NOMO-1 treated with dmso at 0.1 percent for 144 hours (cell line): Measurements from ENCODE around the gene PTPRZ1.

ENCODE experiments used
- DNase-seq: peaks from one replicate; lab custom pipeline; 2025; ENCODE audit not compliant: unreplicated experiment; lab: John Stamatoyannopoulos, UW

Gene PTPRZ1

DNA sequence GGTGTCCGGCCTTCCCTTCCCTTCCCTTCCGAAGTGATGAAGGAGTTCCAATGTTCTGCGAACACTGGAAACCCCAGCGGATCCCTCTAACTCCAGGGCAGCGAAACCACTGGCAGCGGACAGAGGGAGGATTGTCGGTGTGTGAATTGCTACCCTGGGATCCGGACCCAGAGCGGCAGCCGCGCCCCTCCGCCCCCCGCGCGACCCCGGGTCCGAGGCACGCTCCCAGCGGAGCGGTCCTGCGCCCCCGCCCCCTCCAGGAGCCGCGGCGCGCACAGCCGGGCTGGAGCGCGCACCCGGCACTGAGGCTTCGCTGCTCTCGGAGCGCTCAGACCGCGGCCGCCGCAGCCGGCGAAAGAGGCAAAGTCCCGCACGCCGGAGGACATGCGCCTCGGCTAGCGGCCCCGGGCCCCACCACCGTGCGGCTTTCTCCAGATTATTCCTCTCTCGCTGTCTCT lies at the start of gene PTPRZ1:
Gene PTPRZ1 (plus strand): TSS at position 331 of the 458 bp plus-strand sequence. CDS start 339 bp downstream, outside the sequence.
- DNase-seq = no peak

DNA sequence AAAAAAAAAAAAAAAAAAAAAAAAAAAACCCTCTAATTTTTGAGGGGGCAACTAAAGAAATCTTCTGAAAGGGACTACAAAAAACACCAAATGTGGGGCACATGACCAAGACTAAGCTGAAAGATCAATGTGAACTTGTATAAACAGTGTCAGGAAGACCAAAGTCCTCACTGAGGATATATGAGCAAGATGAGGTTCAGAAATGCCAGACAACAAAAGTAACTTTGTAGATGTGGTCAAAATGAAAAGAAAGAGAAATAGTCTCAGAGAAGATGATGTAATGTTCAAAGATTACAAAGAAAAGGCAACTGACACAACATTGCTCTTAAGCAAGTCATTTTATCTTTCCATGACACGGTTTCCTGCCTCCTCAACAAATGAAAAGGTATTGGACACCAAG lies 48.7 kb upstream of the PTPRZ1 start:
- no peak for DNase-seq

DNA sequence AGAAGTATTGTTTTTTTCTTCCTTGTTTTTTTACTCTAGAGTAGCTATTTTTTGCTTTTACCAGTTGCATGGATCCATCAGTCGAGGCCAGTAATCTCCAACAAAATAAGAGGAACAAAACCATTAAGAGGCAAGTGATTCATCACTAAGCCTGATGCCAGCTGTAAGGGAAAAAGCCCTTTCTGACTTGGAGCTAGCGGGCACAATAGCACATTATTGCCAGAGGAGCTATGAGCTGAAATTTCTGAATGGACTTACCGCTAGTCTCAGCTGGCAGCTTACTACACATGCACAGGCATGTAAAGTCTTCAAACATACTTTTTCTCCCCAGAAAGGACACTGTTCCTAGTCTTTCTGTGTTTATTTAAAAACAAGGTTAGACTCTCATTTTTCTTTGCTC lies 41.6 kb upstream of the PTPRZ1 start:
- DNase-seq = no peak

DNA sequence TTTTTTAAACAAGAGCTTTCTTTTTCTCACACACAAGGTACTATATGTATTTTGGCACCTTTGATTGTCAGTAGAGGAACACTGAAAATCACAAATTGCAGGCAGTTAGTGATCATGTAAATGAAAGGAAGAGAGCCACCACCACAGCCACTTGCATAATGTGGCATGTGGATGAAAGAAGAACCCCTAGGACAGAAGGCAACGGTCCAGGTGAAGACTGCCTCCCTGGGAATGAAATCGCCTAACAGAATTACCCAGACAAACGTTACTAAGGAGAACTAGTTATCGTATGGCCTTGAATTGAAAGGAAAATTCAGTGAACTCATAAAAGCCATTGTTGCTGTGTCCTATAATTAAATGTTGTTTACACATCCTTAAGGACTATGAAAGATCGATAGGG lies 41.2 kb upstream of the PTPRZ1 start:
- no peak for DNase-seq

DNA sequence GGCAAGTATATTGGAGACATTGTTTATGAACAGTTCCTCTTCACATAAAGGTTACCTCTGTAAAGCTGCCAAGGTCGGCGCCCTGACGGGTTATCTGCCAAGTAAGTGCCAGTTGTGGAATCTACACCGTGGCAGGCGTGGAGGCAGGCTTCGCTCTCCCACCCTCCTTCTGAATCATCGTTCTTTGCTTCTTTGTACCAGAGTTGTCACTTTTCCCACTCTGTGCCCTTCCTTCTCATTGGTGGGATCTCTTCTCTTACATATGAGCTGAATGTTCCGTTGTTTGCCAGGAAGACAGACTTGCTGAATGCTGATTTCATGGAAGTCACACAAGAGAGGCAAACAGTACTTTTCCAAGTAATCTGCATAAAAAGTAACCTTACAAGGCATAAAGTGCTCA lies 40.6 kb upstream of the PTPRZ1 start:
- DNase-seq = no peak

DNA sequence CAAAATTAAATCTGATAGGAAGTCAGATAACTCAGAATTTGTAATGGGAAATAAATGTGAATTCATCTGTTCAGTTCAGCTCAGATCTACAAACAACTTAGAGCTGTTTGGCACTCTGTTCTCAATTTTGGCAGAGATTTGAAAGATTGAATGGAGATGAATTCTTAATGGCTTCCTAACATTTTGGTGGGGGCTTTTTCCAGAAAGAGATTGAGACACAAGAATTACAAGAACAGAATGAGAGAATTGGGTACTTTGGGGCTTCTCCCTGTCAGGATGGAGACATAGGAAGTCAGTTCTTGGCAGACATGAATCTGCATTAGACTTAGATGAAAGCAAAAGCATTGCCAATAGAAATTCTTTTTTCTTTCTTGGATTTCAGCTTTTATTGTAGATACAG lies 39.0 kb upstream of the PTPRZ1 start:
- DNase-seq = no peak

DNA sequence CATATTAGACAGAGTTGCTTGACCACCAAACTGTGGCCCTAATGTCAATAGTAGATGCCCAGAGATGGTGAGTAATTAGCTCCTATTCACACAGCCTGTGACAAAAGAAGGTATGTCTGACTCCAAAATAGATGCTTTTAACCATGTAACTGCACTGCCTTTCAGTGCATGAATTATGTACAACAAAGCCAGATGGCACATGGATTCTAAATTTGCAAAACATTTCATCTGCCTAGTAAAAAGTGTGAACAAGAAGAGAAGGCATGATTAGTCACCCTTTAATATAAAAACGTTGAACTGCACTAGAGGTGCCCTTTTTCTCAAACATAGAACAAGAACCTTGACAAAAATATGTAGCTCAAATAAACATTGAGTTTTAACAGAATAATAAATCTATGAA lies 35.5 kb upstream of the PTPRZ1 start:
- no peak for DNase-seq

DNA sequence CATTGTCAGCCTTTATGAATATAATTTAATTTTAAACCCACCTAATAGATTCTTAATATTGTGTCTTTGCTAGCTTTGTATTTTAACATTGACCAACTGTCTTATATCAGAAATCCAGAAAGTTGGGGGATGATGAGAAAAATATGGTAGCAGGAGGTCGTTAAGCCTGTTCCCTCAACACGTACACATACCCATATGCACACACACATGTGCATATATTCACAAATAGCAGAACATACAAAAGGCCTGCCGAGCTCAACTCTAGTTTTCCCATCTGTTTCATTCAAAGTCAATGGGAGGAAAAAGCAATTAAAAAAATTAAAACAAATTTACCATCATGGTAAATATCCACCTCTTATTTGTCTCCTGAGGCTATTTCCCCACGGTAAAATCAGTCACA lies 25.9 kb upstream of the PTPRZ1 start:
- DNase-seq = no peak

DNA sequence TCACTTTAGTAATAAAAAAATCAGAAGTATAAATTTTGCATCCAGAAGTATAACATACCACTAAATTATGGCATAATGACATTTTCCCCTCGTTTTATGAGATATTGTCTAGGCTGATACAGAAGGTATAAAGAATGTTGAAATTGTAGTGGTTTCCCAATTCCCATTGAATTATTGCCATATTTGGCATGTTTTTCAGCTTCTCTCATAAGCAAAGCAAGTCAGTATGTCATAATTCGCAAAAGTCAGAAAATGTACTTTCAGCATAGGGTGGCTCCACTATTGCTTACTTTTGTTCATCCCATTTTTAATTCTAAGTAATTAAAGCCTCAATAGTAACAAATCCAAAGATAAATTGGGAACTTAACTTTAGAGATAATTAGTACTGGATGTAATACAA lies 19.7 kb upstream of the PTPRZ1 start:
- no peak for DNase-seq

DNA sequence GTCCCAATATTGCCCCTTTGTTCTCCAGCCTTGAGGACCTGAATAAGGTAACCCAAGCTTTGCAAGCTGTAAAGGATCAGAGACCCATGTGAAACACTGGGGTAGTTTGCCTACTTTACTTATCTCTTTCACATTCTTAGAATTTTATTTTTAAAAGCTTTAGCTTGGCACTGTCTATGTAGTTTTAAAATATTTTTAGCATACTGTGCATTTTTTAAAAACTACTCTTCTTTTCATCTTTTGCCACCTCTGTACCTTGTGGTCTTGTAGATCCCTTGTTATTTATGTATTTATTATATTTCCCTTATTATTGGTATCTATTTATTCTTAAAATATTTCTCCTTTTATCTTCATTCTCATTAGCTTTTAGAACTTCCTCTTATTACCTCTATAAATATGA lies 12.0 kb upstream of the PTPRZ1 start:
- no peak for DNase-seq

DNA sequence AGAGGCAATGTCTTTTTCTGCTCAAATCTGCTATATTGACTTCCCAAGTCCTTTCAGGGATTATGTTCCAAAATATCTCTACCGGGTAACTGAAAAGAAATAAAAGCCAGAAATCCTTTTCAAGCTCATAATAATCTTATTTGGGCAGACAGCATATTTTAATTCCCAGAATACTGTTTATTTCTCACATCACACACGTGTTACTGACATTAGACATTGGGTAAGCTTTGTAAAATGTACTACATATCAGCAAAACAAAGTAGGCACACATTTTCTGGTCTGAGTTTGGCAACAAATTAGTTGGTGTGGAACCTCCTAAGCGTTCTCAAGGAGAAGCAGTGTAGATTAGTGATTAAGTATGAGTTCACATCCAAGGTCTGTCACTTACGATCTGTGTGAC lies 10.4 kb upstream of the PTPRZ1 start:
- DNase-seq = no peak

DNA sequence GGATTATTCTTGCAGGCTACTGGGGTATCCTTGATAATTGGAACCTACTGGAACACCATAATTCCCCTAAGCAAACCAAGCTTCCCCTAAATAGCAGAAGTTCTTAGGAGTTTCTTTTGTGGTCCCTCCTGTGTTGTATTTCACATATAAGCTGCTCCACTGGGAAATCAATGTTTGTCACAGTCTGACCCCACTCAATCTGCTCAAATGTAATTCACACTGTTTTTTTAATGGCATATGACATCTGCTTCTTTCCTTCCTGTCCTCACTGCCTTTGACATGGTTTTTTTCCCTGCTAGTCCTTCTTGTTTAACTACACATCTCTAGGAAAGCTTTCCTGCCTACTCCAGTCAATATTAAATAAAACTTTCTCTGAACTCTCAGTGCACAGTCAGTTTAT lies 1.8 kb upstream of the PTPRZ1 start:
- no peak for DNase-seq

DNA sequence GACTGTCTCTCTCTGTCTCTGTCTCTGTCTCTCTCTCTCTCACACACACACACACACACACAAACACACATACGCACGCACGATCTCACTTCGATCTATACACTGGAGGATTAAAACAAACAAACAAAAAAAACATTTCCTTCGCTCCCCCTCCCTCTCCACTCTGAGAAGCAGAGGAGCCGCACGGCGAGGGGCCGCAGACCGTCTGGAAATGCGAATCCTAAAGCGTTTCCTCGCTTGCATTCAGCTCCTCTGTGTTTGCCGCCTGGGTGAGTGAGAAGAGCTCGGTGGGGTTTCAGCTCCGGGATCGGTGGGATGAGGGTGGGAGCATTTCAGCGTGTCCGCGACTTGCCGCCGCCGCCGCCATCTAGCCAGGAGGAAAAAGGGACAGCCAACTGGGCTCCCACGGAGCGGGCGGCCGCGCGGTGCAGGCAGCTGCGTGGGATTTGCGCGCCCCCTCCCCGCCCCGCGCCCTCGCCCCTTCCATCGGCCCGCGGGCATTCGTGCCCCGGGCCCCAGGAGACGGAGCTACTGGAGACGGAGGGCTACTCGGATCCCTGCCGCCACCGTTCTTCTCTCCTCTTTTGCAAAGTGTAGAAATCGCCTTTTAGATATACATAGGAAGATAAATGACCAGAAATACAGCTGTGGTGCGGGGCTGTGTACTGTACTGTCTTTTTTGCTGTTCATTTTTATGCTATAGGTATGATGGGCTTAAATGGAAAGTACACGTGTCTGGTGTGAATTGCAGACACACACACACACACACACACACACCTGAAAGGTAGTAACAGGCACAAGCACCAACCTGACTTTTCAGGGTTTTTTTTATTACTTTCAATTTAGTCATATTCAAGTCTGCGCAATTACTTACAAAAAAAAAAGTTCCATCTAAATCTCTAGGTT lies 581 bp downstream of the PTPRZ1 start:
- DNase-seq = no peak

DNA sequence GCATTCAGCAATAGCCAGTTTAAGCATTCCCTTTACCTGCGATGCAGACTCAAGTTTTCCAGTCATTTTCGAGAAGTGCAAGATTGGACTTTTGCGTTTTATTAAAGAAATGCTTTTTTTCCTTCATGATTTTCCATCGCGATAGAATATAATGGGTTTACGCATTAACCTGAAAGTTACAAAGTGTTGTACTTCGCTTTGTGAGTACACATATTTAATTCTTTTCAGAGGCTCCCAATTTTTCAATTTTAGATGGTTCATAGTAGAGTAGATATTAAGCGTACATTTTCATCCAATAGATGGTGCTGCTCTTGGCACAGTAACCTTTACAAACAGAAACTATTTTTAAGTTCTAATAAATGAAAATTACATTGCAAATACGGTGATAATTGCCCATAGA lies 1.3 kb downstream of the PTPRZ1 start:
- DNase-seq = no peak

DNA sequence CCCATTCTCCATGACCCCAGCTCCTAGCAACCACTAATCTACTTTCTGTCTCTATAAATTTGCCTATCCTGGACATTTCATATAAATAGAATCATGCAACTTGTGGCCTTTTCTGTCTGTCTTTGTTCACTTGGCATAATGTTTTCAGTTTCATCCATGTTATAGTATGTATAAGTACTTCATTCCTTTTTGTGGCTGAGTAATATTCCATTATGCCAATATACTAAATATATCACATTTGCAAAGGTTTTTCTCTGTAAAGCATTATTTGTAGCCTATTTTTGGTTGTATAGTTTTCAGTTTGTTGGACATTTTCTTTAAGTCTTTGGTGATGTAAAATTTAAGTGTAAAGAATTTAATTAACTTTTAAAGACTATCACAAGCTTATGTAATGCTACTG lies 2.2 kb downstream of the PTPRZ1 start:
- DNase-seq = no peak

DNA sequence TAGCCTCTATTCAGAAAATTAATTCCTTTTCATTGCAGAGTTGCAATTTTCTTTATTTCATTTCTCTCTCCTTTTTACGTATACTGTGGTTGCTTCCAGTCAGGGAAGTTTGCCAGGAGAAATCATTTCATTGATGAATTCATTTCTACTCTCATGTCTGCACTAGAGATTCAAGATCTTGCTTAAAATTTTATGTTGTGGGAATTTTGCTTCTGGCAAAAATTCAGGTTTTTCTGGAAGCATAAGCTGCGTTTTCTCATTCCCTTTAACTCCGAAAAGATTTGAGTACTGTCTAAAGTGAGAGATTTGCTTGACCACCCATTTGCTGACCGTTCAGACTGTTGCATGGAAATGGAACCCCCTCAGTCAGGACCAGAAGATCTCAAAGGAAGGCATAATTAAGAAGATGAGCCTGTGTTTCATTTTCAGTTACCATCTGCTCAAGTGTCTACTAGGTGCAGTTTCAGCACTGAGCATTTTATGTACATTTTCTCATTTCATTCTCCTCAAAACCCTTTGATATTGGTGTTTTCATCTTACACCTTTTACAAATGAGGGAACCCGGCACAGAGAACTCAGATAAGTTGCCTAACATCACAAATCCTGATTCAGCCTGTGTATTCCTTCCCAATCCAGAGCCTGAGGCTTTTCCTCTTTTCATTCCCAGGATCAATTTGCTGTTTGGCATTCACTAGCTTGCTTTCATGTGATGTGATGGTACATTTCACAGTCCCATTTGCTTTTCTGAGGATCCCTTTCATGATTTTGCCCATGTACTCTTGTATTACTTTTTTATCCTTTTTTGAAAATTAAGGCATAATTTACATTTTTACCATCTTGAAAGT lies 3.9 kb downstream of the PTPRZ1 start:
- no peak for DNase-seq

DNA sequence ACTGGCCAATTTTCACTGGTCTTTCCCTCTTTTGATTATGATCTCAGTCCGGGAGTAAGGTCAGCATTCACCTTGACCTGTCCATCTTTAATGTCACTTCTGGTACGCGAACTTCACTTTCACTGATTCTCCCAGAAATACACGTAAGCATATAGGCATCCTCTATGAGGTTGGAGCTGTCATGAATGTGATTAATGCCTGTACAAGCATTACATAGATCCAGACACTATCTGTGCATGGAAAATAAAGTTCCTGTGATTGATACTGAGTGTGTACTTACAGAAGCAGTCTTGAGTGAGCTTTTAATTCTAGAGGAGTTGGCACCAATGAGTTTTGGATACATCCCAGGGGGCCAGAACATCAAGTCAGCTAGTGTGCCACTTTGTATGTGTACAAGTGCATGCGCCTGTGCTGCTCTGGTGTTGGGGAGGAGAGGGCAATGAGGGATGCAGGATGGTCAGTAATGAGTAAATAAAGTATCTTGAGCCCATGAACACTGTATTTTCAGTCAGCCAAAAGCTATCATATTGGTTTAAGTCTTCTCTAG lies 6.0 kb downstream of the PTPRZ1 start:
- no peak for DNase-seq

DNA sequence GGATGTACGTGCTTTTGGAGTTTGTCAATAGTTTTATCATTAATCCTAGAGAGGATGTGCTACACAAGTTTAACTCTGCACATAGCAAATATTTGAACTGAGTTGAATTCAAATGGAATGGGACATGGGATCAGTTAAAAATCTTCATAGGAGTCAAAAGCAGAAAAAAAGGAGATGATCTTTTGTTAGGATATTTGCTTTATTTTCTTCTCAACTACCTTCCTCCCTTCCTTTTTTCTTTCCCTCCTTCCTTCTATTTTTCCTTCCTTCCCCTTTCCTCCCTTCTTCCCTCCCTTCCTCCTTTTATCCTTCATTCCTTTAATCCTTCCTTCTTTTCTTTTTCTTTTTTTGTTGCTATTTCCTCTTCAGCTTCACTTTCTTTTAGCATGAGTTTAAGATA lies 6.6 kb downstream of the PTPRZ1 start:
- no peak for DNase-seq

DNA sequence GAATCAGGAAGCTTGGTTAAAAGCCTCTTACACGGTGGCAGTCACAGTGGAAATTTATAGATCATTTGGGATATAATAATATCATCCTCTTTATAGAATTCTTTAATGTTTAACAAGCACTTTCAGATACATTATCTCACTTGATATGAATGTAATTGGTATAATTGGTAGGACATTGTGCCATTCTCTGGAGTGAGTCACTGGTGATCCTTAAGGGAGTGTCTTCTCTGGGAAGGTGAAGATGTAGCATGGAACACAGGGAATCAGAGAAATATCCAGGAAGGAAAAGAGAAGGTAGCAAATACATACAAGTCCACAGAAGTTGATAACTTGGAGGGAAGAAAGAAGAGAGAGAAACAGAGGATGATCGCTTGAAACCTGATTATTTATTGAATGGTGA lies 9.8 kb downstream of the PTPRZ1 start:
- DNase-seq = no peak

DNA sequence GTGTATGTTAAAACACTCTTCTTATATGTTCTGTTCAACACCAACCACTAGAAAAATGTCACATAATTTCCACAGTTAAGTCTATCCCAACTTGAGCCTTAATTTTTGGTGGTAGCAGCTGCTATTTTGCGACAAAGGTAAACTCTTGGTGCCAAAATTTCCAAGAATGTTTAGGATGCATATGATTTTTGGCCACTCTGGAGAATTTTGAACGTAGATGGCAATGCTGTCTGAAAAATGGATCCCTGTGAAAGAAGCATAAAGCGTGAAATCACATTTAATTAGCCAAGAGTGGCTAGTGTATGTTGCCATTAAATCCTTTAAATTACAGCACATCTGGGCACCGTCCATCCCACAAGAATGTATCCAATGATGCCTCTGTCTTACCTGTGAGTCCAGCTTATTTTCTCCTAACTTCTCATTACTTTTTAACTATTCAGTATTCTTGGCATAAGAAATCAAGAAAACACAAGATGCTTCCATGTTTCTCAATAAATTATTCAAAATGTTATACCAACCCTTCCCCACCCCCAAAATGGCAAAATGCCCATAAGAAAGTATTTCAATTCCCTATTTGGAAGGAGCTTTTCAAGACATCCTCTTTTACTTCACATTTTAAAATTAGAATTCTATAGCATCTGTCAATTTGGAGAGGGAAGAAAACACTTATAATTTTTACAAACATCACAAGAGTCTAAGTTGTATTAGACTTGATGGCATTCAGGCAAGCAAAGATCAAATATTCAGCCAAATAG lies 12.4 kb downstream of the PTPRZ1 start:
- DNase-seq = no peak

DNA sequence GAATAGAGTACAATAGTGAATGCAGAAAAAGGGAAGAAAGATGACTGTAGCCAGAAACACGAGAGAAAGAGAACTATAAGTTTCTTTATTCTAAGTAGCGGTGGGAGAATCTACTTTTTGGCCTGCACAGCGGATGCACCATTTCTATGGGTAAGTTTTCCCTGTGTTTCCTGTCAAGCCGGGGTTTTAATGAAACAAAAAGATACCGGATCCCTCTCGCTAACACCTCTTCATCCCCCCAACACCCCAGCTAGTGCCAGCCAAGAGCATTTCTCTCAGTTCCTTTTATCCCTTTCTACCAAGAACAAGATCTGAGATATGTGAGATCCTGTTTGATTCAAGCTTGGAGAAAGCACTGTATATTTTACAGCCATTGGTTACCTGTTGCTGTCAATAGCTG lies 14.7 kb downstream of the PTPRZ1 start:
- no peak for DNase-seq
